ENCODE results near the gene SPPL3.
"Not testable (repeated sequence)": the region's sequence is repeated elsewhere in the genome, so short reads cannot be mapped to it uniquely, and the experiment has no call there.

SPPL3 gene

DNA sequence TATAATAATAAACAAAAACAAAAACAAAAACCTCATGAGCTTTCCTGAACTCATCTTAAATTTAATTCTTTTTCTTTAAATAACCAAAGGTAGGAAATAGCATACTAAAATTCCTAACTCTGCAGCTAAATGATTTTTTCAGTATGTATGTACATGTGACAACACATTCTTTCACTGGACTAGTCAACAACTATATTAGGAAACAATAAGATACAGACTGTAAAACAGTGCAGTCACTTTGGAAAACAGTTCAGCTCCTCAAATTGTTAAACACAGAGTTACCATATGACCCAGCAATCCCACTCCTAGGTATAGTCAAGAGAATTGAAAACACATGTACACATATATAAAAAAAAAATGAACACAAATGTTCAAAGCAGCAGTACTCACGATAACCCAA lies 64.7 kb downstream of the SPPL3 start:
- no peak for DNase-seq

DNA sequence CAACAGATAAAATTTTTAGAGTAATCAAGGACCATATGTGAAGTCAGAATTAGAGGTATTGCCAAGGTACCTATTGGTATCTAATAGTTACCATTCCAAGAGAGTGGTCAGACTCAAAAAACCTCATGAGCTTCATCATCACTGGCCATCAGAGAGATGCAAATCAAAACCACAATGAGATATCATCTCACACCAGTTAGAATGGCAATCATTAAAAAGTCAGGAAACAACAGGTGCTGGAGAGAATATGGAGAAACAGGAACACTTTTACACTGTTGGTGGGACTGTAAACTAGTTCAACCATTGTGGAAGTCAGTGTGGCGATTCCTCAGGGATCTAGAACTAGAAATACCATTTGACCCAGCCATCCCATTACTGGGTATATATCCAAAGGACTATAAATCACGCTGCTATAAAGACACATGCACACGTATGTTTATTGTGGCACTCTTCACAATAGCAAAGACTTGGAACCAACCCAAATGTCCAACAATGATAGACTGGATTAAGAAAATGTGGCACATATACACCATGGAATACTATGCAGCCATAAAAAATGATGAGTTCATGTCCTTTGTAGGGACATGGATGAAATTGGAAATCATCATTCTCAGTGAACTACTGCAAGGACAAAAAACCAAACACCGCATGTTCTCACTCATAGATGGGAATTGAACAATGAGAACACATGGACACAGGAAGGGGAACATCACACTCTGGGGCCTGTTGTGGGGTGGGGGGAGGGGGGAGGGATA lies 65.4 kb downstream of the SPPL3 start:
- not testable (repeated sequence) for DNase-seq

DNA sequence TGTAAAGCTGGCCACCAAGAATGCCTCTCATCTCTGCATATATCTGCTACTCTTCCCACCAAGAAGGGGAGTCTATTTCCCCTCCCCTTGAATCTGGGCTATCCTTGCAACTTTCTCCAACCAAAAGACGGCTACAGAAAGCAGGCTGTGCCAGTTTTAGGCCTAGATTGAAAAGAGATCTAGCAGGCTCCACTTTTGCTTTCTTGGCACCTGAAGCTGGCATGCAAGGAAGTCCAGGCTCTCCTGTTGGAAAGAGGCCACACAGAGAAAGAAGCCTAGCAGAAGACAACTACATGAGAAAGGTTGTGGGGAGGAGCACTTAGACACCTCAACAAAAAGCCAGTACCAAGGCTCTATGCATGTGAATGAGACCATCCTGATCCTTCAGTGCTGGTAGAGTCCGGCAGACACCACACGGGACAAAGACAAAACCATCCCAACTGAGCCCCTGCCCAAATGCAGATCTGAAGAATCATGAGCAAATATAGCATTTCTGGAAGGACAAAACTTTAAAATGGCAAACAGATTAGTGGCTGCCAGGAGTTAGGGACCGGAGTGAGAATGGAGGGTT lies 68.0 kb downstream of the SPPL3 start:
- DNase-seq: no peak

DNA sequence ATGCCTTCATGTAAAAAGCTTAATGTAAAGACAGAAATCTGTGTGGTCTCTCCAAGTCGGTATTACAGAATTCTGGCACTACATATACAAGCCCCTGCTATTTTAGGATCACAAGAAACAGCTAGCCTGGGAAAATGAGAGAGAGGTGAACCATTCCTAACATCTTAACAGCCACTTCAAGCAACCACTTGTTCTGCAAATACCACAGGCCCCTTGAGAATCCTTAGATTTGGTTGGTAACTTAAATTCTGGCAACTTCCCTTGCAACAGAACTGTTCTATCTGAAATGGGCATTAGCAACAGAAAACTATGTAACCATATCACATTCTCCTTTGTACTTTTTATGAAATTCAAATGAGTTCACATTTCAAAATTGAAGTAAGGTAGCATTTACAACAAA lies 68.5 kb downstream of the SPPL3 start:
- DNase-seq: no peak

DNA sequence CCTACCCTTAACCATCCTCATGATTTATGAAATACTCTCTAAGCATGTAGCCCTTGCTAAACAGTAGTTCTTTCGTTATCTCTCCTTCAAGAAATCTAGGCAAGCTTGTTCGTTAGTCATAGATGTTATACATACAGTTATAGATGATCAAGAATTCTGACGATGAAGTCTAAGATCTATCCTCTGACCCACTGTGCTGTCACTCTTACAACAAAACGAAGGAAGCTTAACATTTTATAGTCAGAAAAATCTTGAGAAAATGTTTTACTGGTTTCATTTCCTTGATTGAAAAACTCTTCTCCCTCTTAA lies 68.9 kb downstream of the SPPL3 start:
- DNase-seq: no peak

DNA sequence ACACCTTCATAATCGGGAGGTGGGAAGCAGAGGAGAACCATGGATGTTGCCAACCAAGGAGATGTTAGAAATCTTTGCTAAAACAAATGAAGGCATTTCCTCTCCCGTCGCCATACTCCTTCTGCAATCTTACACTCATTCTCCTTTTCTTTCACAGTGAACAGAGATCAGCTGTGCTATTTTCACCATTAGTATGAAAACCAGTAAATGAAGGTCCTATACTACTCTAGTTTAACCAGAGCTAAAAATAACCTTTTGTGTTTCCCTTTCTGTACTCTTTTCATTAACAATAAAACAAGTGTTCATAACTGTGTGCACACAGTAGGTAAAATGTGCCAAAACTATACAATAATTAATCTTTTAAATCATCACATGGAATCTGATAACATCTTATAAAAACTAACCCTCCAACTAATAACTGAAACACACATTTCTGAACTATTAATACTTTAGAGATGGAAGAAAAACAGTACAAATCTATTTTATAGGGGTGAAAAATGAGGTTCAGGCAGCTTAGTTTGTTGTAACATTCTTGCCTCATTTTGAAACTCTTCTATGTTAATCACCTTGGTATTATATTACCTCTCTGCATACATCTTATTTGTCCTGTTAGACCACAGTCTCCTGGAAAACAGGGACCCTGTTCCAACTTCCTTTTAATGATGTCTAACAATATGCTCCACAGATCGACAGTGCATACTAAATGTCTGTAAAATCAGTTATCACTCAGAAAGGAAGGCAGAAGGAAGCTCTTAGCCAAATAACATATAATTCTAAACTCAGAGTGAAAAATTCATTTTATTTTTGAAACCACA lies 69.5 kb downstream of the SPPL3 start:
- no peak for DNase-seq

DNA sequence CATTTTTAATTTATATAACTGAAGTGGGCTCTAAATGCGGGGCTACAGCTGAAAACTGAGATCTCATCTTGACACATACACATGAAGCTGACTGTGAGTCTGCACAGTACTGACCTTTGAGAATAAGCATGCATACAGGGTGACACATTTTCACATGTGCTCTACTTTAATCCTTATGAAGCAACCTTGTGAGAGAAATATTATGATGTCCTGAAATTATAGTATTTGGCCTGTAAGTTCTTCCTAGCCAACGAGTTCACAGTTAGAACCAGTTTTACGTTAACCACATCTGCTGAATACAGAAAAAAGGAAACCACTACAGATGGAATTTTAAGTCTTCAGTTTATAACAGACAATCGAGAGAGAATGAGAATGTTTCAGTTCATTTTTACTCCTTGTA lies 70.3 kb downstream of the SPPL3 start:
- no peak for DNase-seq

DNA sequence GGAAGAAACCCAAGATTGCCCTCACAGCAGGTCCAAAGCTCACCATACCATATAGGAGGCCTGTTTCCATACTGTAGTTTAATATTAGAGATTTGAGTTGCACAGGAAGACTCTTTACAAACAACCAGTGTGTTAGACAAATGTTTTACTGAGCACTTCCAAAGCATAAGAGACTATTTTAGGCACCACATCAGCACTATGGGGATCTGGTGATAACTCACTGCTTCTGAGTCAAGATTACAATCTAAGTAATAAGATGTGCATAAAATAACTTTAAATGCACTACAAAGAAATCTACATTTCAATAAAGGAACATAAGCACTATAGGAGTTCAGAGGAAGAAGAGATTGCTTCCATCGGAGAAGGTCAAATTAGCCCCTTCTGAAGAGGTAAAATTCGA lies 71.4 kb downstream of the SPPL3 start:
- DNase-seq: no peak

DNA sequence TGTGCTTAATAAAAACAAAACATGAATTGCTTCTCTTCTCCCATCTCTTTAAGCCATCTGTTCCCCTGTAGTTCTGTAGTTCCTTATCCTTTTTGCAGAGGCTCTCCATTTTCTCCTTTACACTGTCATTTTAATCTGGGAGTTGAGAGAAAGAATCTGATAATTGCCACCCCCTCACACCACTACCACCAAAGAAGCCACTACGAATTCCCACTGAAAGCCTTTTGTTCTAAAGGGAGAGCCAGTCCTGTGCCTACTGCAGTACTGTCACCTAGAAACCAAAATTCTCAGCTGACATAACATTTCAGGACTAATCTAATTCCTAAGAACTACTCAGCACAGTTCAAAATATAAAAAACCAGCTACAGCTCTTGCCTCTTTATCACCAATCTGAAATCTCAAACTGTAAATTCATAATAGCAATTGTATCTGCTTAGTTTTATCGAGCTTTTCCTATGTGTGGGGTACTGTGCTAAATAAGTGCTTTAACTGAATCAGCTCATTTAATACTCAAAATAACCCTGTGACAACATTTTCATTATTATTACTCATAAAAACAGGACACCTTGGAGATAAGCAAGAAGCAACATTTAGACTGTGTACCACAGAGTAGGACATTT lies 72.4 kb downstream of the SPPL3 start:
- no peak for DNase-seq

DNA sequence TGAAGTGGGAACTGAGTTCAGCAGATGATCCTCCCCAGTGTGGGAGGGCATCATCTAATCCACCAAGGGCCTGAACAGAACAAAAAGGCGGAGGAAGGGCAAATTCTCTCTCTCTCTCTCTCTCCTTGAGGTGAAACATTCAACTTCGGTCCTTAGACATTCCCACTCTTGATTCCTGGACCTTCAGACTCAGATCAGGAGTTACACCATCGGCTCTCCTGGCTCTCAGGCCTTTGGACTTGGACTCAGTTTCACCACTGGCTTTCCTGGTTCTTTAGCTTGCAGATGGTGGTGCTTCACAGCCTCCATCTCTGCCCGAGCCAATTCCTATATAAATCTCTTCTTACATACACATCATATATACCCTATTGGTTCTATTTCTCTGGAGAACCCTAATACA lies 73.2 kb downstream of the SPPL3 start:
- DNase-seq: no peak

DNA sequence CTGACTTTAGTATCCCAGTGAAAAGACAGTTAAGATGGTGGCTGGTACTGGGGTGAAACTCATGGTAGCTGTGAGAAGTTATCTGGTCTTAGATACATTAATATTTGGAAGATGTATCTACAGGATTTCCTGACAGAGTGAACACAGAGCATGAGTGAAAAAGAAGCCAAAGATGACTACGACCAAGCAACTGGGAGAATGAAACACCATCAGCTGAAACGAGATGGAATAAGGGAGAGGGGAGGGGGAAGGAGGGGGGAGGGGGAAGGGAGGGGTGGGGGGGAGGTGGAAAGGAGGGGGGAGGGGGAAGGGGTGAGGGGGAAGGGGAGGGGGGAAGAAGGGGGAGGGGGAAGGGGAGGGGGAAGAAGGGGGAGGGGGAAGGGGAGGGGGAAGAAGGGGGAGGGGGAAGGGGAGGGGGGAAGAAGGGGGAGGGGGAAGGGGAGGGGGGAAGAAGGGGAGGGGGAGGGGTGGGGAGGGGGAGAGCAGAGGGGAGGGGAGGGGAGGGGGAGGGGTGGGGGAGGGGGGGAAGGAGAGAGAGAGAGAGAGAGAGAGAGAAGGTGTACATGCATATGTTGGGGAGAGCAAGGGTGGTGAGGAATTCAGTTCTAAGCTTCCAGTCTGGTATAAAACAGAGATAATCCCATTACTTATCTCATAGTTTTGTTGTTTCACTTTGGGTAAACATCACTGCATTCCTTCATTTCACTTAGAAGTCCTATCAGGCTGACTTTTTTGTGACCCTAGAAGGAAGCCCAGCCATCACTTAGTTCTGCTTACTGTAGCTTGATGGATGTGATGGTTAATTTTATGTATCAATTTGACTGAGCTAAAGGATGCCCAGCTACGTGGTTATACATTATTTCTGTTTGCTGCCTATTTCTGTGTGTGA lies 73.9 kb downstream of the SPPL3 start:
- no peak for DNase-seq

DNA sequence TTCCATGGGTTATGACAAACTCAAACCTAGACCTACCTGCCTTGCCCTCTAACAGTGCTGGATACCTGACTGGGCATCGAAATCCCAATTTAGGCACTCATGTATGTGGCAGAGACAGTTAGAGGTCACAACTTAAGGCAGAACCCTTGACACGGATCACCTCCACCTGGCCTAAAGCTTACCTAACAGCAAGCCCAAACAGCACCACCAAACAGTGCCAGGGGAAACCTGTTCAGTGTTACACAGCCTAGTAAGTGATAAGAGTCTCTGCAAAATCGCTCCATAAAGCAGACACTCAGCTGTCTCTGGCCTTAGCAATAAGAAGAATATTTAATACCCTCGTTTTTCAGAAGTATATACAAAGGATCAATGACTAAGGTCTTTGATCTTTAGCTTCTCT lies 77.8 kb downstream of the SPPL3 start:
- no peak for DNase-seq

DNA sequence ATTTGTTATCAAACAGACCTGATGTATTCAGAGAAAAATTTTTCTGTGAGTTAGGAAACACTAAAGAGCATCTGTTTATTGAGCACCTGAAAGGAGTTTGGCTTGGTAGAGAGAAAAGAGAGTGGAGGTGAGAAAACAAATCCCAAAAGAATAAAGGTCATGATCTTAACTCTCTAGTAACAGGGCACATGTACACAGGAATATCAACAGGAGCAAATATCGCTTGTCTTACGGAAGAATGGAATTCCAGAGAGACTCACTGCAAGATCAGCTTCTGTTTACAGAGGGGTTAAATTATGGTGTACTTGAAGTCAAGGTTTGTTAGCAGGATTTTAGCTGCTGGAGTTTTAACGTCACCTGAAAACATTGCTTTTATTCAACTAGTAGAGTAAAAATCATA lies 78.8 kb downstream of the SPPL3 start:
- no peak for DNase-seq

DNA sequence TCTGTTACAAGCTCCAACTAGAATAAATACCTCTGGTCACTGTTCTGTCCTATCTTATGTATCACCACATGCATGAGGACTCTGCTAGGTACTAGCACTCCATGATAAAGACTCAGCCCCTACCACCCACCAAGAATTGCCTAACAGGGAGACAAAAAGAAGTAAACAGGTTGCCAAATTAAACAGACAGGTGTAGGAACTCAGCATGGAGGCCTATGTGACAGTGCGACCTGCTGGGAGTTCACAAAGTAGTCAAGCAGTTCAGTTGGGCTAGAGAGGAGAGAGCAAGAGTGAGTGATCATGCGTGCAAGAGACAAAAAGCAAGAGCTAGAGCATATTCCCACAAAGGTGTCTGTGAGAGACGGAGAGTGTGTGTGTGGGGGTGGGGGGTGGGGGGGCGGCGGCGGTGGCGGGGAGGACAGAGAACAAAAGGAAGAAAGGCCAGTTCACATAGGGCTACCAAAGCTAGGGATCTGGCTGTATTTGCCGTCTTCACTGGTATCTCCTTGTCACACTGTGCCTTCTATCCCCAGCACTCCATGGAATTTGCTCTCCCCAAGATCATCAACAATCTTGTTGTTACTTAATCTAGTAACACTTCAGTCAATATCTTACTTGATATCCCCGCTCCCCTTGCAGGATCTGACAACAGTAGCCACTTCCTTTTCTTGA lies 81.2 kb downstream of the SPPL3 start:
- no peak for DNase-seq

DNA sequence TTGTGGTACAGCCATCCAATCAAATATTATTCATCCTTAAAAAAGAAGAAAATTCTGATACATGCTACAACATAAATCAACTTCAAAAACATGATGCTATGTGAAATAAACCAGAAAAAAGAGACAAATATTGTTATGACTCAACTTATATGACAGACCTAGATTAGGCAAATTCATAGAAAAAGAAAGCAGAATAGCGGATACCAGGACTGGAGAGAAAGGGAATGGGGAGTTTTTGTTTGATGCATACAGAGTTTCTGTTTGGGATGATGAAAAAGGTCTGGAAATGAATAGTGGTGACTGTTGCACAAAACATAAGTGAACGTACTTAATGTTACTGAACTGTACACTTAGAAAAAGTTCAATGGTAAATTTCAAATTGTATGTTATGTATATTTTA lies 82.3 kb downstream of the SPPL3 start:
- no peak for DNase-seq

DNA sequence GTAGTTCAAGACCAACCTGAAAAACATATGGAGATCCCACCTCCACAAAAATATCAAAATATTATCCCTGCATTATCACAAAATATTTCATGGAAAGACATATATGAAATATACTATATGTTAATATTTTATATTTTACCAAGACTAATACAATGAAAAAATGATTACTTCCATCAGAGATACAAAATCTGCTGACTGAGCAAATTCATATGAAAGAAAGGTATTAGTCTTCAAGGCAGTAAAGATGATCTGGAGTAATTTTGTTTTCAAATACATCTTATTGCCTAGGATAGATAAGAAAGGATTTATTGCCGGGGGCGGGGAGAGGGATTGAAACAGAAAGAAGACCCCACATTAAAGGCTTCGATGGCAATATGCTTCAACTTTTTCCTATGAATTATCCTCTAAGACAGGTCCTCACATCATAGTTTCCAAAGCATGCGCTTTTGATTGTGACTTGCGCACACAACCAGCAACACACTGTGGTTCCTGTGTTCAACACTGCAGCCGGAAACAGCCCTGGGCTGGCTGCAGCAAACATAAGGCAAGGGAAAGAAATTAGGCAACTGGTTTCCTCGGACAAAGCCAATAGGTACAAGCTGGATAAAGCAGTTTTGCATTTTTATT lies 83.2 kb downstream of the SPPL3 start:
- no peak for DNase-seq

DNA sequence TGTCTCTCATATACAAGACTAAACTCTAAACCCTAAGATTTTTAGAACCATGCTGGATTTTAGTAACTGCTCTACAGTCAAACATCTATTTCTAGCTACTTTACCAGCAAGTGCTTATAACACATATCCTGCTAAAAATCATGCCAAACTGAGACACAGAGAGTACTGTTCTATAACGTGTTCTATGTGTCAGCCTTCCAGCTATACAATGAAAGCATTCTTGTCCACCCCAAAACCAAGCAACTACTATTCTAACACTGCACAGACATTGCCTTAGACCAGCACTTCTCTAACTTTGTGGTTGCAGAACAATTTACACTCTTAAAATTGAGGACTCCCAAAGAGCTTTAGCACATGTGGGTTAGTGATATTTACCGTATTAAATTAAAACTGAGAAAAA lies 85.7 kb downstream of the SPPL3 start:
- DNase-seq: no peak

DNA sequence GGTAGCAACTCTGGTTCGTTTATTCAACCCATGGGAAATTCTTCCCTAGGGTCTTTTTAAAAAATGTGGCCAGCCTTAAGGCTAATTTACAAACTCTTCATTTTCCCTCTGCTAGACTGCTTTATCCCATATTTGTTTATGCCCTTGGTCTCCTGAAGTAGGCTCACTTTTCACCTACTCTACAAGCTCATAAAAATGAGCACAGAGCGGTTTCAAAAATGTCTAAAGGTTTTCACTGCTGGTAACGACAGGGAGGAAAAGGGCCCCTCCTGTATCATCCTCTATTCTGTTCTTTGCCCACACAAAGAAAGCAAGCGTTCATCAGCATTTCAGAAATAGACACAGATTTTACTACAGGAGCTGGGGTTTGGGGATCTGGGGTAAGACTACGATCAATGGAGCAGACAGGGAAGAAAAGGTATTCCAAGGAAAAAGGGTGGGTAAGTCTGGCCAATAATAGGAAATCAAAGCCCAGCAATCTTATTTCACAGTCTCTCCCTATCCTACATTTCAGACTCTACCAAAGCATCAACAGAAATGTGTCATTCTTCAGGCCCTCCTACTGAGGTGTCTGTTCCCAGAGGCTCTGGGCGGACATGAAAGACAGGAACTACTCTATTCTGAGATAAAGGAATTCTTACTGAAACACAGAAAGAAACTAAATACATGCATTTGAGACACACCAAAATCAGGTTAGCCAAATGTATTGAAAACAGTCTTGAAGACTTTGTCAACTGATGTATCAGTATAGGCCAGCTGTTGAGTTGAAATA lies 86.4 kb downstream of the SPPL3 start:
- DNase-seq: no peak

DNA sequence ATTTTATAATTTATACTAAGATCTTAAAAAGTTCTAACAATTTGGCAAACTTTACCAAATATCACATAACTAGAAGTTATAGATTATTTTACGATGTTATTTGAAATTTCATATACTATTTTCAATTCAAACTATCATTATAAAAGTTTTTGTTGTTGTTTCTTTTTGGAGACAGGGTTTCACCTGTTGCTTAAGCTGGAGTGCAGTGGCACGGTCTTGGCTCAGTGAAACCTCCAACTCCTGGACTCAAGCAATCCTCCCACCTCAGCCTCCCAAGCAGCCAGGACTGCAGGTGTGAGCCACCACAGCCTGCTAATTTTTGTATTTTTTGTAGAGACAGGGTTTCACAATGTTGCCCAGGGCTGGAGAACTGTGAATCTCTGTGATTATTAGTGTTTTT lies 87.8 kb downstream of the SPPL3 start:
- no peak for DNase-seq

DNA sequence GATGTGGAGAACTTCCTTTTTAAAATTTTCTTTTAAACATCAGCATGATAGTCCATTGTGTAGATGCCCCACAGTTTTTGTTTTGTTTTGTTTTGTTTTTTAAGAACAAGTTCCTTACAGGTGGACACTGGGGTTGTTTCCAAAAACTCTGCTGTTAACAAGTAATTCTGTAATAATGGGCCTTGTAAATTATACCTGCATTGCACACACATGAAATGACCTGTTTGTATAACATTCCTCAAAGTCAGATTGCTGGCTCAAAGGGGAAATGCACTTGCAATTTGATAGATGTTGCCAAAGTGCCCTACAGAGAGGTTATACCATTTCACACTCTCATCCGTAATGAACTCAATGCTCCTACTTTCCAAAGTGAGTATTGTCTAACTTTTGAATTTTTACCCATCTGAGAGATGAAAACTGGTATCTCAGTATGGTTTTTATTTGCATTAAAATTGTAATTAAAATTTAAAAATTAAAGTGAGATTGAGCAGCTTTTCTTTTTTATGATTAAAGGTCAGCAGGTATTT lies 89.2 kb downstream of the SPPL3 start:
- DNase-seq: no peak

Measured in NCI-H1694 treated with DMSO at 0.1 percent for 48 hours (cell line).